Calu3 (cell line): ENCODE data around the gene MON1B. TPM values are rescaled to one million over a fixed set of nuclear protein-coding genes. Genes with fewer than 3 reads are reported as not detected.

ENCODE experiments used
- total RNA-seq: library from RNA; stranded (reverse); gene quantifications from 2 replicates; pipeline ENCODE4 v1.2.3, GENCODE V29; 2022

MON1B gene
- total RNA-seq, 1 experiment from 2014 or later: 91.3 TPM

Other genes starting within 250 kb of the MON1B start
- gene SYCE1L, start 8.2 kb downstream of the MON1B start, total RNA-seq: 2.0 and 6.2 TPM in 2 replicates
- not detected in 2 replicates for gene ADAMTS18, start 243.8 kb downstream of the MON1B start, total RNA-seq